ENCODE data around the gene CEP57L1. TPM values are rescaled to one million over a fixed set of nuclear protein-coding genes. Genes with fewer than 3 reads are reported as not detected.
"Not testable (repeated sequence)": the region's sequence is repeated elsewhere in the genome, so short reads cannot be mapped to it uniquely, and the experiment has no call there.

The CEP57L1 gene
- total and polyA plus RNA-seq, 2 experiments from 2014 or later = 20.6 to 25.6 TPM

DNA sequence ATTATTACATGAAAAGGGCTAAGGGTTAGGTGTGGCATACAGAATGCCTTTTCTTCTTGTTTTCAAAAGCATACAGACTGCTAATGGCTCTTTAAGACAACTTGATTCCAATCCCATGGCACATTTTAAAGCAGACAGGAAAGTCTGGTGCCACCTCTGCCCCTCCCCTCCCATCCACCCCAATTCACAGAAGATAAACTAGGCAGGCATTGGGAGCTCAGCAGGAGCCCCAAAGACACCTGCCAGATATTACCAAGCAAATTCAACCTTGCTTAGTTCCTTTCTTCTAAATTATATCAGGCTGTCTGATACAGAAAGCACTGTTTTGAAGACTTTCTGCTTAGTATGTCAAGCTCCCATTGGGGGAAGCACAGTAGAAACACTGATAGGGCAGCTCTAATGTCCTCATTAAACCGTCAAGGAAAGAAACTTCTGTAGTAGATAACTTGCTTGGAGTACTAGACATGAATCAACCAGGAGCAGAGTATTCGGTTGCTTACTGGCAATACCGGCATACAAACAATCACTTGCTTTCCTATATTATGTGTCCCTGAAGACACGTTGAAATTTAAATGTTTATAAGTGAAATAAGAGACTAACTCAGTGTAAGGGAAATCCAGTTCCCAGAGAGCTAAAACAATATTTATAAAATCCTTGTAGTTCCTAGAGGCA, 13.7 kb upstream of the CEP57L1 start:
- WGBS, 2 experiments (ENCODE audit: low coverage in 1 of 2, low lambda C conversion rate in 2 of 2, missing lambda C conversion rate in 2 of 2) = 82 to 88% methylated on average over 4 of the region's 4 CpGs
- in situ Hi-C loops (cut with MboI) = no loop called here

DNA sequence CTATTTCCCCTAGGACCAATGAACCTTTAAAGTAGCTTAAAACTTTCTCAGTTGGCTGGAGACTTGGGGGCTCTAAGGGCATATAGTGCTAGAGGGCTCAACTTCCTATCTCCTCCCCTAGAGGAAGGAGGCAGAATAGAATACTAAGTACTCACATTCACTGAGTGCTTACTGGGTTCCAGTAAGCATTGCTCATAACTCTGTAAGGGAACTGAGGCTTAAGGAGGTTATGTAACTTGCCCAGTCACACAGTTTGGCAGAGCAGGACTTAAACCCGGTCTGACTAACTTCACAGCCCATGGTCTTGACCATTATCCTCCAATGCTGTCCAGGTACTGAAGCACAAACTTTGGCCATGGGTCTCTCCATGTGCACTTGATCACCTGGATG, 13.1 kb upstream of the CEP57L1 start:
- Histone ChIP-seq H3K9ac (no peak overlapping the region), H3K4me3 (no peak overlapping the region), H3K36me3 (ENCODE audit: low read depth) (peaks cover 4% of the 10 kb centered on the region; the same call in 1 of the 2 replicates), H3K27ac (no peak overlapping the region), H3K4me1 (ENCODE audit: insufficient read depth) (no peaks in the 10 kb centered on the region), H3K4me2 (ENCODE audit: unreplicated experiment) (no peak overlapping the region), H3F3A (ENCODE audit: insufficient read depth) (peaks cover 5% of the 10 kb centered on the region; the same call in 1 of the 2 replicates), H3K9me2 (ENCODE audit: insufficient read depth) (no peaks in the 10 kb centered on the region), H2AFZ (no peak overlapping the region), H4K20me1 (ENCODE audit: insufficient read depth) (no peaks in the 10 kb centered on the region), H3K79me2 (ENCODE audit: insufficient read depth) (peaks cover 15% of the 10 kb centered on the region; the same call in 1 of the 2 replicates), H3K27me3 (replicated peaks; ENCODE audit: insufficient read depth) (no peaks in the 10 kb centered on the region), H3K9me3 (ENCODE audit: low read depth) (no peaks in the 10 kb centered on the region)
- TF ChIP-seq EZH2 (IDR thresholded peaks at IDR 0.05; ENCODE audit: insufficient read depth, poor library complexity, severe bottlenecking) (no peak), EZH2phosphoT487 (IDR thresholded peaks at IDR 0.05; ENCODE audit: insufficient read depth, low read depth) (no peak)
- WGBS, 2 experiments (ENCODE audit: low coverage in 1 of 2, low lambda C conversion rate in 2 of 2, missing lambda C conversion rate in 2 of 2) = 53 to 57% methylated on average over 1 of the region's 1 CpG
- in situ Hi-C loops (cut with MboI) = no loop called here
- DNase-seq = peak; percentile 81

More for the DNA sequence above, 13.7 kb upstream of the CEP57L1 start:
- Histone ChIP-seq H3K79me2 (ENCODE audit: insufficient read depth) (peaks cover 13% of the 10 kb centered on the region; the same call in 1 of the 2 replicates), H4K20me1 (ENCODE audit: insufficient read depth) (no peaks in the 10 kb centered on the region), H3K4me3 (no peak overlapping the region), H3K36me3 (ENCODE audit: low read depth) (peaks cover 4% of the 10 kb centered on the region; the same call in 1 of the 2 replicates), H3K9ac (no peak overlapping the region), H3K4me2 (ENCODE audit: unreplicated experiment) (no peak overlapping the region), H3K27me3 (replicated peaks; ENCODE audit: insufficient read depth) (no peaks in the 10 kb centered on the region), H2AFZ (no peak overlapping the region), H3K9me2 (ENCODE audit: insufficient read depth) (no peaks in the 10 kb centered on the region), H3K9me3 (ENCODE audit: low read depth) (no peaks in the 10 kb centered on the region), H3F3A (ENCODE audit: insufficient read depth) (peaks cover 5% of the 10 kb centered on the region; the same call in 1 of the 2 replicates), H3K27ac (no peak overlapping the region), H3K4me1 (ENCODE audit: insufficient read depth) (no peaks in the 10 kb centered on the region)
- TF ChIP-seq EZH2 (IDR thresholded peaks at IDR 0.05; ENCODE audit: insufficient read depth, poor library complexity, severe bottlenecking) (no peak), EZH2phosphoT487 (IDR thresholded peaks at IDR 0.05; ENCODE audit: insufficient read depth, low read depth) (no peak)
- no peak for DNase-seq

DNA sequence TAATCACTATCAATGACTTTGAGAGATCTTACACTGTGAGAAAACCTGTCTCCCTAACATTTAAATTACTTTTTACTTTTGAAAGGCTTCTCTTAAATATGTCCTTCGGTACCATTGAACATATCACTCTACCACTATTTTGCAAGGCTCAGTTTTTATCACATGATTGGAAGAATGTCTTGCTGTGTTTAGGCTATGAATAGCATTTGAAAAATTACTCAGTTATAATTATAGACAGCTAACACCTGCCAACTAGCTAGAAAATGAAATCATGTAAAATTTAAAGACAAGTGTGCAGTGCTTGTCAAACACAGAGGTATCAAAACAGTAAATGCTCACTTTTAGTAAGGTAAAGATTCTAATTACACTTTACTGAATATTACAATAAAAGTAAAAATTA, 11.7 kb upstream of the CEP57L1 start:
- Histone ChIP-seq H3K36me3 (ENCODE audit: low read depth) (peaks cover 4% of the 10 kb centered on the region; the same call in 1 of the 2 replicates), H4K20me1 (ENCODE audit: insufficient read depth) (no peaks in the 10 kb centered on the region), H3K9ac (no peak overlapping the region), H3F3A (ENCODE audit: insufficient read depth) (peaks cover 5% of the 10 kb centered on the region; the same call in 1 of the 2 replicates), H3K9me3 (ENCODE audit: low read depth) (no peaks in the 10 kb centered on the region), H3K4me2 (ENCODE audit: unreplicated experiment) (no peak overlapping the region), H3K4me3 (no peak overlapping the region), H3K79me2 (ENCODE audit: insufficient read depth) (peaks cover 23% of the 10 kb centered on the region), H3K4me1 (ENCODE audit: insufficient read depth) (no peaks in the 10 kb centered on the region), H2AFZ (no peak overlapping the region), H3K27ac (no peak overlapping the region), H3K27me3 (replicated peaks; ENCODE audit: insufficient read depth) (no peaks in the 10 kb centered on the region), H3K9me2 (ENCODE audit: insufficient read depth) (no peaks in the 10 kb centered on the region)
- in situ Hi-C loops (cut with MboI) = no loop called here
- no peak for TF ChIP-seq EZH2phosphoT487 (IDR thresholded peaks at IDR 0.05; ENCODE audit: insufficient read depth, low read depth)
- no peak for TF ChIP-seq EZH2 (IDR thresholded peaks at IDR 0.05; ENCODE audit: insufficient read depth, poor library complexity, severe bottlenecking)
- 88 to 100% methylated on average over 1 of the region's 1 CpG for WGBS, 2 experiments (ENCODE audit: low coverage in 1 of 2, low lambda C conversion rate in 2 of 2, missing lambda C conversion rate in 2 of 2)
- no peak for DNase-seq

DNA sequence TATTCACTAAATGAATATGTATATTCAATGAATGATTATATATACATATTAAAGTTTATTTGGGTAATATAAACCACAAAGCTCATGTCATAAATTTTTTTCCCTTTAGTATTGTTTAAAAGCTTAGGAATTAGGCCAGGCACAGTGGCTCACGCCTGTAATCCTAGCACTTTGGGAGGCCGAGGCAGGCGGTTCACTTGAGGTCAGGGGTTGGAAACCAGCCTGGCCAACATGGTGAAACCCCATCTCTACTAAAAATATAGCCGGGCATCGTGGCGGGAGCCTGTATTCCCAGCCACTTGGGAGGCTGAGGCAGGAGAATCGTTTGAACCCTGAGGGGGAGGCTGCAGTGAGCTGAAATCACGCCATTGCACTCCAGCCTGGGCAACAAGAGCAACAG, 11.2 kb upstream of the CEP57L1 start:
- H3K4me3 ChIP-seq; H3K9ac ChIP-seq; H3K9me2 ChIP-seq (ENCODE audit: insufficient read depth); H3K9me3 ChIP-seq (ENCODE audit: low read depth); H3K27ac ChIP-seq; in situ Hi-C loops (cut with MboI); DNase-seq; H3K27me3 ChIP-seq (replicated peaks; ENCODE audit: insufficient read depth); H3K4me2 ChIP-seq (ENCODE audit: unreplicated experiment); H2AFZ ChIP-seq; H3F3A ChIP-seq (ENCODE audit: insufficient read depth); H3K36me3 ChIP-seq (ENCODE audit: low read depth); H3K4me1 ChIP-seq (ENCODE audit: insufficient read depth); H4K20me1 ChIP-seq (ENCODE audit: insufficient read depth): not testable (repeated sequence)
- peaks cover 28% of the 10 kb centered on the region for H3K79me2 ChIP-seq (ENCODE audit: insufficient read depth)
- WGBS, 2 experiments (ENCODE audit: low coverage in 1 of 2, low lambda C conversion rate in 2 of 2, missing lambda C conversion rate in 2 of 2) = 87 to 92% methylated on average over 6 to 8 of the region's 8 CpGs
